ENCODE data around the gene CLDN10.
"Not testable (repeated sequence)": the region's sequence is repeated elsewhere in the genome, so short reads cannot be mapped to it uniquely, and the experiment has no call there.

CLDN10 gene

DNA sequence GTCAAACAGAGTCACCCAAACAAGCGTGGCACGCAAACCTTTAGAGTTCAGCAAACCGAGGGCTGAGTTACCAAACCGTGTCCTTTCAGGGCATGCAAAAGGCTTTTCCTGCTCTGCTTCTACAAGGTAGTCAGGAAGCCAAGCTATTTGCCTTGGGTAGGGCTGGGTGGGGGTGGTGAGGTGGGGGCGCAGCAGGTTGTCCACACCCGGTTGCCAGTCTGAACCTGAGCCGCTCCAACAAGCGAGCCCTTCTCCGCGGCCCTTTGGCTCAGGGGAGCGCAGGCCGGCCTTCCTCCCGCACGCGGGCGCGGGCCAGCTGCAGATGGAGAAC, 347 bp upstream of the CLDN10 start:
- Histone ChIP-seq H2AFZ (ENCODE audit: low read depth, low read length) (no peak overlapping the region), H3K4me1 (ENCODE audit: insufficient read depth, low read length) (no peaks in the 10 kb centered on the region), H3K4me3 (ENCODE audit: low read length) (no peak overlapping the region), H3K36me3 (ENCODE audit: insufficient read depth, low read length) (no peaks in the 10 kb centered on the region), H3K27me3 (ENCODE audit: insufficient read depth, low read length) (peaks cover 50% of the 10 kb centered on the region), H3K9me3 (ENCODE audit: low read length) (peaks cover 7% of the 10 kb centered on the region)

DNA sequence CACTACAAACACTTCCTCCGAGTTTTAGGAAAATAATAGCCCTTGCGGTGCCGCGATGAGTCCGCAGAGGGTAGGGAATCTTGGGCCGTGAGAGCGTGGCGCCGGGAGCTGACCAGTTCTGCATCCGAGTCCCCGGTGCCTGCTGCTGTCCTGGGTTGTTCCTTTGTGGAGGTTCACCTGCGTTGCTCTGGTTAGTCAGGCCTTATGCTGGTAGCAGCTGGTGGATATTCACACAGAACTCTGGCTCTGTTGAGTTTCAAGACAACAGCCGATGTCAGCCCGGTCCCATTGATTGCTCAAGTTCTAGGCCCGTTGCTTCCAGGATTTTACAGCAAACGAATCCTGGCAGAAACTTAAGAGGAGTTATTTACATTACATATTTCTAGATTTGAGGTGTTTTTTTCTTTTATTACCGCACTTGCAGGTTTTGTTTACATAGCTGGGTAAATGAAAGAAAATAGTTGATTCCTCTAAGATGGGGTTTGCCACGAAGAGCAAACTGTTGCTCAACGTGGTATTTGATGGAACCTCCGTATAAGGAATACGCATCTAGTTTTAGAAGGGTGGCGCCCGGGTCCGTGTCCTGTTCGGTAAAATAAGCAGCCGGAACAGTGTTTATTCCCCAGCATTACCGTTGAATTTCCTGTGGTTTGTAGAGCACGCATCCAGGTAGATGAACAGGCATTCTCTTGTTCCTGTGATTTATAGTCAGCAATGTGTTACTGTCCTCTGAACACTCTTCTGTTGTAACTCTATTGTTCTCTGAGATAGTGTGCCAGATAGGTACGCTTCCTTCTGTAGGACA, 1.3 kb downstream of the CLDN10 start:
- Histone ChIP-seq H3K9me3 (ENCODE audit: low read length) (peaks cover 7% of the 10 kb centered on the region), H3K36me3 (ENCODE audit: insufficient read depth, low read length) (no peaks in the 10 kb centered on the region), H3K27me3 (ENCODE audit: insufficient read depth, low read length) (peaks cover 43% of the 10 kb centered on the region), H3K4me1 (ENCODE audit: insufficient read depth, low read length) (no peaks in the 10 kb centered on the region), H2AFZ (ENCODE audit: low read depth, low read length) (no peak overlapping the region), H3K4me3 (ENCODE audit: low read length) (no peak overlapping the region)

DNA sequence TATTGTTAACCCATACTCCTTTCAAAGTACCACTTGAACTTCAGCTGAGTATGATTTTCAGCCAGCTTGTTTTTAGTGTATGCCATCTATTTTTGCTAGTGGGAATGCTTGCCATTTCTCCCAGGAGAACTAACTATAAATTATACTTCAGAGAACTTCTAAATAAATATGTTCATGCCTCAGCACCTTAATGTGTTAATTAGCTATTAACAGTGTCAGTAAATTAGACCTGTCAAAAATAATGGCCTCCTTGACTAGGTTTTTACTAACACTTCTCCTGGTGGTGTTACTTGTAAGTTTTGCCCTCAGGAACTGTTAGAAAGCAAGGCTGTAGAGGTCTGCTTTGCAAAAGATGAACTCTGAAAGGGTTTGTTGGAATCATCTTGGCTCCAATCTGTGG, 4.5 kb downstream of the CLDN10 start:
- no peaks in the 10 kb centered on the region for H3K36me3 ChIP-seq (ENCODE audit: insufficient read depth, low read length)
- H3K4me3 ChIP-seq (ENCODE audit: low read length), result no peak overlapping the region
- H2AFZ ChIP-seq (ENCODE audit: low read depth, low read length), result no peak overlapping the region
- peaks cover 5% of the 10 kb centered on the region for H3K9me3 ChIP-seq (ENCODE audit: low read length)
- no peaks in the 10 kb centered on the region for H3K4me1 ChIP-seq (ENCODE audit: insufficient read depth, low read length)
- peaks cover 25% of the 10 kb centered on the region for H3K27me3 ChIP-seq (ENCODE audit: insufficient read depth, low read length)

DNA sequence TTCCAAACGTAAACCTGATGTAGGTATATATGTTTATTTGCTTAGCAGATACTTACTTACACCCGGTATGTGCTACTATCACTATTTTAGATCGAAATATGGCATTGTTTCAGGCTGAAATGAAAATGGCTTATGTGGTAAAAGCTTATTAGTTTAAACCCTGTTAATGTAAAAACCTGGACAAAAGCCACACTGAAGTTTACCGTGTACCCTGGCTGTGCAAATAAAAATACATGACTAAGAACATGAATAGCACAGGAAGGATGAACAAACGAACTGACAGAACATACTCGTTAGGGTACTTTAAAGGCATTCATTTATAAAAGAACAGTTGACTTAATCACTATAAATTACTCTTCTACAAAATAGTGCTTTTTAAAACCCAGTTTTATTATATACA, 6.6 kb downstream of the CLDN10 start:
- no peaks in the 10 kb centered on the region for H3K36me3 ChIP-seq (ENCODE audit: insufficient read depth, low read length)

DNA sequence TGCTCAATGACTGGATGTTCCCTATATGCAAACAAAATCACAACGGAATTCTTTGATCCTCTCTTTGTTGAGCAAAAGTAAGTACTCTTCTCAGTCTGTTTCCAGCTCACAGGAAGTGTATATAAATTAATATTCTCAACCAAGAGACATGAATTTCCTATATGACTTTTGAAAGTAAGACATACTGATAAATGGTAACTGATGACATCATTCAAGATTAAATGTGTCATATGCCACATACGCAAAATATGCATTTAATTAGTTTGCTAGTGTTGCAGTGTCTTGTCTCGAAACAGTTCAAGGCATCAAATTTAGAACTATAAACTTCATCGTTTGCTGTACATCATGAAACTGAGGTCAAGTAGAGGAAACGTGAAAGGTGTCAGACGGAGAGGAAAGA, 7.9 kb downstream of the CLDN10 start:
- Histone ChIP-seq H3K9me3 (ENCODE audit: low read length) (no peaks in the 10 kb centered on the region), H3K27me3 (ENCODE audit: insufficient read depth, low read length) (no peaks in the 10 kb centered on the region), H3K4me3 (ENCODE audit: low read length) (no peak overlapping the region), H3K36me3 (ENCODE audit: insufficient read depth, low read length) (no peaks in the 10 kb centered on the region), H3K4me1 (ENCODE audit: insufficient read depth, low read length) (no peaks in the 10 kb centered on the region), H2AFZ (ENCODE audit: low read depth, low read length) (no peak overlapping the region)

More for the DNA sequence above, 6.6 kb downstream of the CLDN10 start:
- Histone ChIP-seq H3K9me3 (ENCODE audit: low read length) (no peaks in the 10 kb centered on the region), H3K4me3 (ENCODE audit: low read length) (no peak overlapping the region), H2AFZ (ENCODE audit: low read depth, low read length) (no peak overlapping the region), H3K27me3 (ENCODE audit: insufficient read depth, low read length) (peaks cover 8% of the 10 kb centered on the region), H3K4me1 (ENCODE audit: insufficient read depth, low read length) (no peaks in the 10 kb centered on the region)

DNA sequence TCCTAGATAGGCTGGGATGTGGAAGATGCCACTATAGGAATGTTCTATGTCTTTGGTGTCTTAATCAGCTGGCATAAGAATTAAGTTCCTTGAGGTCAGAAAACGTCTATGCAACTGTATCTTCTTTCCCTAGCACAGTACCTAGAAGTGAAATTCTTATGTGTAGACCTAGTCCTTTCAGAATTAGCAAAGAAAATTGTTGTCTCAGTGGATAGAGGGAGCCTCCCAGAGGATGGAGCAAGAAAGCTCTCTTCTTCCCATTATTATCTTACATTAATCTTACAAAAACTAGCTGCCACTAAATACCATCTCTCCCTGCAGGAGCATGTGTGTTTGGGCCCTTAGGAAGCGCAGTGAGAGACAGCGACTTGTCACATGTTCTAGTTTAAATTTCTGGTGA, 11.6 kb downstream of the CLDN10 start:
- no peaks in the 10 kb centered on the region for H3K4me1 ChIP-seq (ENCODE audit: insufficient read depth, low read length)
- no peaks in the 10 kb centered on the region for H3K27me3 ChIP-seq (ENCODE audit: insufficient read depth, low read length)
- H2AFZ ChIP-seq (ENCODE audit: low read depth, low read length), result no peak overlapping the region
- no peaks in the 10 kb centered on the region for H3K36me3 ChIP-seq (ENCODE audit: insufficient read depth, low read length)
- H3K9me3 ChIP-seq (ENCODE audit: low read length), result no peaks in the 10 kb centered on the region
- H3K4me3 ChIP-seq (ENCODE audit: low read length), result no peak overlapping the region

DNA sequence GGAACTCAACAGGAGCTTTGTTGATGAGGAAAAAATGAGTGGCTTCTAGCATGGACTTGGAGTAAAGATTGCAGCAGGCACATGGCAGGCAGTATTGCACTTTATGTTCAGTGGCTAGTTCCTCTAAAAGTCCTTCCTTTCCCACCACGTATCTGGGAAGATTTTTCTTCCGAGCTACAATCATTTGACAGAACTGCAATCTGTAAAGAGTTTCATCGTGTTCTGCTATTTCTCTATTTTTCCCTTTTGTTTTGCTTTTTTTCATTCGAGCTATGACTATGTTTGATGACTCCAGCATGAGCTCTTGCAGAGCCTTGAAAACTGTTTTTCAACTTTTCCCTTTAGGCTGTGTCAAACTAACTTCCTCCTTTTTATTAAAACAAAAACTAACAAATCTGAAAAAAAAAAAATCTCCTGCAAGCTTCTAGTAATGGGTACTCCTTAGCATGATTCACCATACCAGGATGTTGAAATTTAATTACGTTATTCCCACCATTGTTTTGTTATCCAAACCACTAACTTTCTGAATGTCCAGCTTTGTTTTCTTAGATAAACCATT, 12.3 kb downstream of the CLDN10 start:
- Histone ChIP-seq H2AFZ (ENCODE audit: low read depth, low read length) (no peak overlapping the region), H3K4me3 (ENCODE audit: low read length) (no peak overlapping the region), H3K9me3 (ENCODE audit: low read length) (no peaks in the 10 kb centered on the region), H3K4me1 (ENCODE audit: insufficient read depth, low read length) (no peaks in the 10 kb centered on the region), H3K27me3 (ENCODE audit: insufficient read depth, low read length) (no peaks in the 10 kb centered on the region), H3K36me3 (ENCODE audit: insufficient read depth, low read length) (no peaks in the 10 kb centered on the region)

DNA sequence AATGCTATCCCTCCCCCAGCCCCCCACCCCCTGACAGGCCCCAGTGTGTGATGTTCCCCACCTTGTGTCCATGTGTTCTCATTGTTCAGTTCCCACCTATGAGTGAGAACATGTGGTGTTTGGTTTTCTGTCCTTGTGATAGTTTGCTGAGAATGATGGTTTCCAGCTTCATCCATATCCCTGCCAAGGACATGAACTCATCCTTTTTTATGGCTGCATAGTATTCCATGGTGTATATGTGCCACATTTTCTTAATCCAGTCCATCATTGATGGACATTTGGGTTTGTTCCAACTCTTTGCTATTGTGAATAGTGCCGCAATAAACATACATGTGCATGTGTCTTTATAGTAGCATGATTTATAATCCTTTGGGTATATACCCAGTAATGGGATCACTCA, 13.2 kb downstream of the CLDN10 start:
- not testable (repeated sequence) for H2AFZ ChIP-seq (ENCODE audit: low read depth, low read length); H3K4me3 ChIP-seq (ENCODE audit: low read length); H3K27me3 ChIP-seq (ENCODE audit: insufficient read depth, low read length); H3K4me1 ChIP-seq (ENCODE audit: insufficient read depth, low read length); H3K9me3 ChIP-seq (ENCODE audit: low read length); H3K36me3 ChIP-seq (ENCODE audit: insufficient read depth, low read length)

DNA sequence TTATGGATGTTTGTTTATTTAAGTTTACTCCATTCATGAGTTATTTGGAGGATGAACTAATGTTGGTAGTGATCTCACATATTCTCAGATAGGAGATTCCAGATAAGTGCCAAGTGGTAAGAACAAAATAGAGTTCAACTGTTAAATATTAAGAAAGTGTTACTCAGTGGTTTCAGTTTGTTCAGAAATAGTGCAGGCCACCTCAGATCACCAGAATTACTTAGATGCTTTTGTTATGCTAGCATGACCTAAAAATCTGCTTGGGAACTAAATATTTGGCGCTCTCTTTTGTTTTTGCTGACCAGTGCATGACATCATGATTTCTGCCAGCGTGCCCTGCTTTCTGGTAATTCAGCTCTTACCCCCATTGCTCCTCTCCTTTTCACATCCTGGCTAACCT, 15.6 kb downstream of the CLDN10 start:
- no peaks in the 10 kb centered on the region for H3K36me3 ChIP-seq (ENCODE audit: insufficient read depth, low read length)
- H3K4me3 ChIP-seq (ENCODE audit: low read length), result no peak overlapping the region
- peaks cover 7% of the 10 kb centered on the region for H3K4me1 ChIP-seq (ENCODE audit: insufficient read depth, low read length)
- no peak overlapping the region for H2AFZ ChIP-seq (ENCODE audit: low read depth, low read length)
- H3K27me3 ChIP-seq (ENCODE audit: insufficient read depth, low read length), result no peaks in the 10 kb centered on the region
- H3K9me3 ChIP-seq (ENCODE audit: low read length), result no peaks in the 10 kb centered on the region

DNA sequence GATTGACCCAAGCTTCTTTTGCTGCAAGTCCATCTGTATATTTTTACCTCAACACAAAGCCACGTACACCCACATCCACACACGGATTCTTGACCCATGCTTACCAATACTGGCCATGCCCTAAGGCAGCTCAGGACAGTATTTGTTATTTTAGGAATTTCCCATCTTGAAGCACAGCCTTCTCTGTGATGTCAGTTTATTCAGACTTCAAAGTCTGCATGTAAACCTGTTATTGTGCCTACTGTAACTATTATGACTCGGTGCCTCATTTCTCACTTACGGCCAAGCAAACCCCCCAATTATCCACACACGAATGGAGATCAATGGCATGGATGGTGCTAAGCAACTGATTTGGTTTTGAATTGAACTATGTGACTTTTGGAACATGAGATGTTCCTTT, 17.5 kb downstream of the CLDN10 start:
- H3K4me3 ChIP-seq (ENCODE audit: low read length), result no peak overlapping the region
- H2AFZ ChIP-seq (ENCODE audit: low read depth, low read length), result no peak overlapping the region
- no peaks in the 10 kb centered on the region for H3K36me3 ChIP-seq (ENCODE audit: insufficient read depth, low read length)
- no peaks in the 10 kb centered on the region for H3K27me3 ChIP-seq (ENCODE audit: insufficient read depth, low read length)
- H3K4me1 ChIP-seq (ENCODE audit: insufficient read depth, low read length), result peaks cover 7% of the 10 kb centered on the region
- no peaks in the 10 kb centered on the region for H3K9me3 ChIP-seq (ENCODE audit: low read length)

DNA sequence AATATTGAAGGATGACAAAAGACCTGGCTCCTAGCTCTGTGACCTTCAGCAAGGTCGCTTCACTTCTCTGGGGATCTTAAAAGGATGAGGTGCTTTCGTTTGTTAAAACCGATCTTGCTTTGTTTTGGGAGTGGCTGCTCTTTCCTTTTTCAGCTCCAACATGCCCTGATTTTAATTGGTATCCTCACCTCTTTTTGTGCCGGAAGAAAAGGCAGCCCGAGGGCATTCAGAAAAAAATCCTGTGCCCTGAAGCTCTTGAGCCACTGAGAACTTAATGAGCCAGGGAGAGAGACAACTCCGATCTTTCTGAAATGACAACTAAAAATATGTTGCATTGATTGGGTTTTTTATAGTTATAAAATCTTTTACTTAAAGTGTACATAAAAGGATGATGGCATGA, 19.4 kb downstream of the CLDN10 start:
- no peak overlapping the region for H2AFZ ChIP-seq (ENCODE audit: low read depth, low read length)
- H3K36me3 ChIP-seq (ENCODE audit: insufficient read depth, low read length), result peaks cover 6% of the 10 kb centered on the region
- H3K9me3 ChIP-seq (ENCODE audit: low read length), result no peaks in the 10 kb centered on the region
- H3K27me3 ChIP-seq (ENCODE audit: insufficient read depth, low read length), result no peaks in the 10 kb centered on the region
- no peak overlapping the region for H3K4me3 ChIP-seq (ENCODE audit: low read length)
- H3K4me1 ChIP-seq (ENCODE audit: insufficient read depth, low read length), result peaks cover 7% of the 10 kb centered on the region

DNA sequence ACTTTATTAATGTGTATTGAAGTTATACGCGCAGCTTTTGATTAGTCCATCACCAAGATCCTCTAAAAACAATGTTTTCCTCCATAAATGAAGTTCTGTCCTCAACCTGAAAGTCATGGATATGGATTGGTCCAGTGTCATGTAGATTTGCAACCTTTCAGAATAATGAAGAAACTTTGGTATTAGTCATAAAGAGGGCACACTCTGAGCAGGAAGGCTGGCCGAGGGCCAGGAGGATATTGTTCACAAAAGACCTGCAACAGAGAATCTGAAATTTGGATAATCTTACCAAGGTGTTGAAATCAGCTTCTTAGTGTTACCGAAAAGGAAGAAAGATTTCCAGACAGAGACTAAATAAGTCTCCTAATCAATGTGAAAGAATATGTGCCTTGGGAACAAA, 20.7 kb downstream of the CLDN10 start:
- Histone ChIP-seq H2AFZ (ENCODE audit: low read depth, low read length) (no peak overlapping the region), H3K27me3 (ENCODE audit: insufficient read depth, low read length) (no peaks in the 10 kb centered on the region), H3K4me3 (ENCODE audit: low read length) (no peak overlapping the region), H3K4me1 (ENCODE audit: insufficient read depth, low read length) (peaks cover 7% of the 10 kb centered on the region), H3K36me3 (ENCODE audit: insufficient read depth, low read length) (peaks cover 15% of the 10 kb centered on the region), H3K9me3 (ENCODE audit: low read length) (no peaks in the 10 kb centered on the region)

DNA sequence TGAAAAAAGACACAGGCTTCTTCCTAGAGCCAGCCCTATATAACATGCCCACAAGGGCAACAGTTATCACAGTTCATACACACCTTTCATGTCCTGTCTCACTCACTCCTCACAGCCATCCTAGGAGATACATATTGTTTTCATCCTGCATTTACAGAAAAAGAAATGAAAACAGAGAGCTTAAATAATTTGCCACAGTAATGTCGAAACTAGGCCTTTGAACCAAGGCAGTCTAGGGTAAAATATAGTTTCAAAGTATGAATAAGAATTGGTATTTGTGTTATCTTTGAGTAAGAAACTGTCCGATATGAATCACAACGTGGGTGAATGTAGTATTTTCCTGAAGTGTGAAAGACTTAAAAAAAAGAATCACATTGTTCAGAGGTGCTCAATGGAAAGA, 26.8 kb downstream of the CLDN10 start:
- H3K36me3 ChIP-seq (ENCODE audit: insufficient read depth, low read length), result peaks cover 62% of the 10 kb centered on the region
- no peak overlapping the region for H3K4me3 ChIP-seq (ENCODE audit: low read length)
- no peaks in the 10 kb centered on the region for H3K27me3 ChIP-seq (ENCODE audit: insufficient read depth, low read length)

DNA sequence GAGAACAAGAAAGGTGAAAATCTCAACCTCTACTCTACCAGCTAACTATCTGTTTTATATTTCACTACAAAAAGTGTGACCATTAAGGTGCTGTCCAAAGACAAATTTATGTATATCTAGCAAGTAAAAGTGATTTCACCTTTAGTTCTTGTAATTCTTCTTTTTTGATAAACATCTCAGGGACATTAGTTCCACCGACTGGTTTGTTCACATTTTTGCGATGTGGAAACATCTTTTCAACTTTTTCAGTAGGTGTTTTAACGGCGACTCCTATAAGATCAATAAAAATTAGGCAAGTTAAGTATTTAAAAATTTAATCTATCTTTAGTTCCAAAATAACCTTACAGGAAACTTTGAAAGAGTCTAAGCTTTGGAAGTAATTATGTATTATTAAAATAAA, 33.3 kb downstream of the CLDN10 start:
- Histone ChIP-seq H3K9me3 (ENCODE audit: low read length) (no peaks in the 10 kb centered on the region), H2AFZ (ENCODE audit: low read depth, low read length) (no peak overlapping the region), H3K4me3 (ENCODE audit: low read length) (no peak overlapping the region), H3K4me1 (ENCODE audit: insufficient read depth, low read length) (no peaks in the 10 kb centered on the region), H3K36me3 (ENCODE audit: insufficient read depth, low read length) (peaks cover 85% of the 10 kb centered on the region), H3K27me3 (ENCODE audit: insufficient read depth, low read length) (no peaks in the 10 kb centered on the region)

More for the DNA sequence above, 26.8 kb downstream of the CLDN10 start:
- Histone ChIP-seq H2AFZ (ENCODE audit: low read depth, low read length) (no peak overlapping the region), H3K9me3 (ENCODE audit: low read length) (no peaks in the 10 kb centered on the region), H3K4me1 (ENCODE audit: insufficient read depth, low read length) (no peaks in the 10 kb centered on the region)
